LHCN-M2 (cell line): ENCODE results near the gene PEAK1. TPM values are rescaled to one million over a fixed set of nuclear protein-coding genes. Genes with fewer than 3 reads are reported as not detected.
"Not testable (repeated sequence)": the region's sequence is repeated elsewhere in the genome, so short reads cannot be mapped to it uniquely, and the experiment has no call there.

Source experiments
- DNase-seq: peaks from one replicate; pipeline ENCODE4 v3.0.0-alpha.2; 2012; ENCODE audit warnings: low read depth
- total RNA-seq: library from RNA; depleted of rRNA; stranded (reverse); fragments of >200 nt; gene quantifications from 2 replicates; pipeline ENCODE4 v1.2.3, GENCODE V29; 2014

The PEAK1 gene
- total RNA-seq, 1 experiment from 2014 or later, result 15.0 TPM

- DNase-seq, result no peak
Observed at GRCh38 chr15:77311618-77312398, 108.1 kb downstream of the PEAK1 start.

DNA sequence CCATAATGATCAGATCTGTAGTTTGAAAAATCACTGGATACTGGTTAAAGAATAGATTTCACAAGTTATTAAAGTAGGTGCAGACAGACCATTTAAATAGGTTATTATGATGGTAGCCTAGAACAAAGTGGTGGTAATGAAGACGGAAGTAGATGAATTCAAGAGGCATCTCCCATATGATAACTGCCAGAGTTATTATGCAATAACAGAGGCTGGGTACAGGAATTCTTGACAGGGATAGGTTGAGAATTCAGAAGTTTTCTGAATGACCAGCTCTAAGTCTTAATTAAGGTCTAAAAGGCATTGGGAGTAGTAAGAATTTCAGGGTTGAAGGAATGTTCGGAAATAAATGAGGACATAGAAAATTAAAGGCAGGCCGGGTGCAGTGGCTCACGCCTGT lies 108.9 kb downstream of the PEAK1 start:
- DNase-seq, result no peak

DNA sequence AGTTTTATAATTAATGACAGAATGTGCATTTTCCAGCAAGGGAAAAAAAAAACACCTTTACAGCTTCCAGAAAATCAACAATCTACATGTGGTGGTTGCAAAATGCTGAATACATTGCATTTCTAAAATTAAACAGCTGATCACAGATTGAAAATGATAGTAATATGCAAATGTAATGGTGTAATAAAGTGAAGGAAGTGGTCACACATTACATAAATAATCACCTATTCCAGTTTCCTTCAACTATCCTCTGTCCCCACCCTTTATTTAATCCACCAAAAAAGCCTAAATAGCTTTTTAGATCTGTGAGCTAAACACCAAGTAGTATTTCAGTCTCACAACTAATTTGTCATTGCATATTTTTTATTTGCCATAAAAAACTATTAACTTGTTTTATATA lies 110.5 kb downstream of the PEAK1 start:
- DNase-seq, result no peak

DNA sequence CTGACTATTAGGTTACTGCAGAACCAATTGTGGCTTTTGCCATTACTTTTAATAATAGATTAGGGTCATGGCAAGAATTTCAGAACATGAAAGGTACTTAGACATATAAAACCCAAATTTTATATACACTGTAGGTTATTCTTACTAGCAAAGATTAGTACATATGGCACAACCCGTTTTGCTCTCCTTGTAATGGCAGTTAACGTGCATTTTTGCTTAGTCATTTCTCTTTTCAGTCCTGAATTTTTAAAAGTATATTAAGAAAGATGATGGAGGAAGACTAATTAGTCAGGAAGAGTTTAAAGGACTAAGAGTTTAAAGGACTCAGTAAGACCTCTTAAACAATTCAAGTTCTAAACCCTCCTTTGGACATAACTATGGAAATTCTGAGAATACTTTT lies 114.0 kb downstream of the PEAK1 start:
- DNase-seq, result no peak

DNA sequence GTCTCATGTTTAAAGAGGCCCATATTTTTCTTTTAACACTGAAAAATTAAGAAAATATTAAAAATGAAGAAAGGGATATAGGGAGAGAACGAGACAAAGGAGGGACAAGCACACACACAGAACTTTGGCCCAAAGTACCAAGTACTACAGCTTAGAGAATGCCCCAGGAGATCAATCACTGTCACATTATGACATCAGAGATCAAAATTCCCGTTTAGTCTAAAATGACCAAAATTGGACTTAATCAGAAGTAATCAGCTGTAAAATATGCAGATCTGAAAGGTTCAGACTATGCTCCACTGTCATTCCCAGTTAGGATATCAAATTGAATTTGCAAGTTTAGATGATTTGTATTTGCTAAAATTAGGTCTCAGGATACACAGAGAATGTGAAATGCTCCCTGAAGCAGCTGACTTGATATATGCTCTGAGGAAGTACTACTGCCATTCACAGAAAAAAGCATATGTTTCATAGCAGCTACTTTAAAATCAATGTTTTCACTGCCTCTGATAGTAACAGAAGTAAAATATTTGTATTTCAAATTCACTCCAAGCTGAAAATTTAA lies 123.0 kb downstream of the PEAK1 start:
- no peak for DNase-seq

DNA sequence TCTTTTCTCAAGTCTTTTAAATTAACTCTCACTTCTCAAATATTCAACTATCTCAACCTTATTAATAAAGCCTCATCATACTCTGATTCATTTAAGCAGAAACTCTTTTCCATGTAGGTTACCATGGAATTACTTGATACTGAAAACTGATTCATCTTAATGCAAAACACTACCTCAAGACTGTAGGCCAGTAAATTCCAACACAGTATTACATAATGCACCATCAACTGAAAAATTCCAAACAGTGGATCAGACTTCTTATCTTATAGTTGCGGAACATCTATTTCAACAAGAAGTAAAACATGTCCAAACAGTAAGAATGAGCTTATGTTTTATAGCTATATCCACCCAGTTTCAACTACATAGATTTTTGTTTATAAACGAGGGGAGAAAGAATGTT lies 124.5 kb downstream of the PEAK1 start:
- DNase-seq, result no peak

DNA sequence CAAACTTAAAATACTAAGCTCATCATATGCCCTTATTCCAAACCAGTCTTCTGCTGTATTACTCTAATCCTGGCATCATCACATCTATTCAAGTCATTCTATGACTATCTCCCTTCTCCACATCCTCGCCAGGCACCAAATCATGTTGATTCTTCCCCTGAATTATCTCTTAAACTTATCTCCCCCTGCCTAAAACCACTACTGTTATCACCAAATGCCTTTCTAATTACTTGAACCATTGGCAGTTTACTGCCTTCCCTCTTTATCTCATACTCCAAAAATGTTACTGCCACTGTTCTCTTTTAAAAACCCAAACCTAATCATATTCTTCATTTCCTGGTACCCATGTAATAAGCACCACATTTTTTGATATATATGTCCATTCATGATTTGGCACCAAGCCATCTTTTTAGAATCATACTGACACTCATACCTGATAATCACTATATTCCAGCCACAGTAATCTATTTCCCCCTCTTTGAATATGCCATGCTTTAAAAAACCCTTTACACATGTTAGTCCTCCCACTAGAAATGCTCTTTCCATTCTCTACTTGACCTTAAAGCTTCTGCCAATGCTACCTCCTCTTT lies 126.8 kb downstream of the PEAK1 start:
- DNase-seq, result no peak

GRCh38 chr15:77291107-77291506 lies 128.8 kb downstream of the PEAK1 start:
- DNase-seq, result no peak

DNA sequence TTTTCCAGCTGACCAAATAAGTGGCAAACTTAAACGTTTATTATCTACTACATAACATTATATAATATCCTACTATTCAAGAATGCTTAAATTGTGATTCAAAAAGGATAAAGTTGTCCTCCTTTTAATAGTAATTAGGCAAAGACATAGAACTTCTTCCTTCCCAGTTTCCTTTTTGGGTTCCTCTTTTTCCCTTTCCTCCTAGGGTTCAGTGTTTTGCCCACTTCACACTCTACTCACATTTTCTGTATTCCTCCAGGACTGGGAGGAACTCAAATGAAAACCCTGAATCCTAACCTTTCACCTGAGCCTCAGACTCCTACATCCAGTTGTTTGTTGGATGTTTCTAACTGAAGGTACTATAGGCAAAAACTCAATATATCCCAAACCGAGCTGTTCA lies 132.5 kb downstream of the PEAK1 start:
- no peak for DNase-seq

- no peak for DNase-seq
Observed at GRCh38 chr15:77285057-77285997, 134.6 kb downstream of the PEAK1 start.

GRCh38 chr15:77282333-77282732 lies 137.6 kb downstream of the PEAK1 start:
- peak; percentile 22 for DNase-seq

DNA sequence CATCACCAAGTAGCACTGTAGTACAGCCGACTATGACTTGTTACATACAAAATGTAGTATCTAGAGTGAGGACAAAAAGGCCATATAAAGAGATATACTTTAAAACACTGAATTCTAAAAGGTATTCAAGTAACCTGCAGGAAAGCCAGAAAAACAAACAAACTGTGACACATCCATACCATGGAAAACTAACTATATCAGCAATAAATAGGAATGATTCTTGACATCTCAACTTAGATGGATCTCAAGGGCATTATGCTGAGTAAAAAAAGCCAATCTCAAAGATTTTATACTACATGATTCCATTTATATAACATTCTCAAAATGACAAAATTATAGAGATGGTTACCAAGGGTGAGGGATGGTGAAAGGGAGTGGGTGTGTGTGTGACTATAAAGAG lies 143.0 kb downstream of the PEAK1 start:
- DNase-seq, result no peak

DNA sequence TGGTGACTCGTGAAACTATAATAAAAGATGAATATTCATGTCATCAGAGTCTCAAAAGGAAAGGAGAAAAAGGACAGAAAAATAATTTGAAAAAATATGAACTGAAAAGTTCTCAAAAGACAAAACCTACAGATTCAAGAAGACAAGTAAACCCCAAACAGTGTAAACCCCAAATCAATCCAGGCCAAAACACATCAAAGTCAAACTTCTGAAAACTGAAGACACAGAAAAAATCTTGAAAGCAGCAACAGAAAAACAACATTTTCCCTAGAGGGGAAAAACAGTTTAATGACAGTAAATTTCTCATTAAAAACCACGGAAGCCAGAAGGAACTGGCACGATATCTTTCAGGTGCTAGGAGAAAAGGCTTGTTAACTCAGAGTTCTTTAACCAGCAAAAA lies 143.8 kb downstream of the PEAK1 start:
- DNase-seq, result no peak

DNA sequence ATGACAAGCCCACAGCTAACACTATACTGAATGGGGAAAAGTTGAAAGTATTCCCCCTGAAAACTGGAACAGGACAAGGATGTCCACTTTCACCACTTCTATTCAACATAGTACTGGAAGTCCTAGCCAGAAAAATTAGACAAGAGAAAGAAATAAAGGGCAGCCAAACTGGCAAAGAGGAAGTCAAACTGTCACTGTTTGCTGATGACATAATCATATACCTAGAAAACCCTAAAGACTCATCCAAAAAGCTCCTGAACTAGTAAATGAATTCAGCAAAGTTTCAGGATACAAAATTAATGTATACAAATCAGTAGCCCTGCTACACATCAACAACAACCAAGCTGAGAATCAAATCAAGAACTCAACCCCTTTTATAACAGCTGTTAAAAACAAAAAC lies 146.8 kb downstream of the PEAK1 start:
- not testable (repeated sequence) for DNase-seq

DNA sequence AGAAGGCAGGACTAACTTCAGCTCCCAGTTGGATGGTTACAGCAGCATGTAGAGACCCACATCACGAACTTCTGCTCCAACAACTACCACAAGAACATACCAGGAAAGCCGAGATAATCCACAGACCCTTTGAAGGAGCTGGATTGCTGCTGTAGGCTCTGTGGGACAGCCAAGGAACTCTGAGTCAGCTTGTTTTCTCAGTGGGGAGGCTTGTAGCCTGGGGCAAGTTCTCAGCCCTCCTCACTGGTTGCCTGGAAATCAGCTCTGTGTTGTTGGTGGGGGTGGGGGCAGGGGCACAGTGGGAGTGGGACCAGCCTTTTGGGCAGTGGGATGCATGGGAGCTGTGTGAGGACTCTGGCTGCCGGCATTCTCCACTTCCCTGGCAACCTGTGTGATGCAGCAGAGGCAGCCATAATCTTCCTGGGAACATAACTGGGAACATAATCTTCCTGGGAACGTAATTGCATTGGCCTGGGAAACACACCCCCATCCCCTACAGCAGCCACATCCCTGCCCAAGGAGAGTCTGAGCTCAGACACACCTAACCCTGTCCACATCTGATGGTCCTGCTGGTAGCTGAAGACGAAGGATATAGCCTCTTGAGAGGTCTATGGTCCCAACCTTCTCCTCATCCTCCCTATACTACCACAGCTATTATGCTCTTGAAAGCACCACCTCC lies 153.1 kb downstream of the PEAK1 start:
- DNase-seq, result no peak

DNA sequence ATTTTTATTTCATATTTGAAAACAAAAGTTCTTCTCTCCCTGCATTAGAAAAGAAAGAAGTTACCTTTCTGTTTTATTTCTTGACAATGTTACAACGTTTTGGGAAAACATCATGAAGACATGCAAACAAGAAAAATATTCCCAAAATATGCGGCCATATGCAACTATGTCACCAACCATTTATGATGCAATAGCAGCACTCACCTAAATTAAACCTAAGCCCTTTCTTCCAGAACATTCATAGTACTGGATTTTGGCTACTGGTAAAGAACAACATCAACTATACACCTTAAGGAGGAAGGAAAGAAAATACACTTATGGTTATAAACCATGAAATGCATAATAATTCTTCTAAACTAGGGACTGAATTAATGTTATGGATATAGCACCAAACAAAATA lies 164.5 kb downstream of the PEAK1 start:
- DNase-seq, result no peak

DNA sequence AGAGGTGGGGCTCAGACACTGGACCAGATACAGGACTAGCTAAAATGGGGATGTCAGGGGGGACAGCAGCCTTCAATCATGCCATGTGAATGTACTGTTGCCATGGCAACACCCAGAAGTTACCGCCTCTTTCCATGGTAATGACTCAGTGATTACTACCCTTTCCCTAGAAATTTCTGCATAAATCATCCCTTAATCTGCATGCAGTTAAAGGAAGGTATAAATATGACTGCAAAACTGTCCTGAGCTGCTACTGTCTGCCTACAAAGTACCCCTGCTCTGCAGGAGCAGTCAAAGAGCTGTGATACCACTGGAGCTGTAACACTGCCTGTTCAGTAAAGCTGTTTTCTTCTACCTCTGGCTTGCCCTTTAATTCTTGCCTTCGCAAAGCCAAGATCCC lies 168.2 kb downstream of the PEAK1 start:
- peak; percentile 36 for DNase-seq

DNA sequence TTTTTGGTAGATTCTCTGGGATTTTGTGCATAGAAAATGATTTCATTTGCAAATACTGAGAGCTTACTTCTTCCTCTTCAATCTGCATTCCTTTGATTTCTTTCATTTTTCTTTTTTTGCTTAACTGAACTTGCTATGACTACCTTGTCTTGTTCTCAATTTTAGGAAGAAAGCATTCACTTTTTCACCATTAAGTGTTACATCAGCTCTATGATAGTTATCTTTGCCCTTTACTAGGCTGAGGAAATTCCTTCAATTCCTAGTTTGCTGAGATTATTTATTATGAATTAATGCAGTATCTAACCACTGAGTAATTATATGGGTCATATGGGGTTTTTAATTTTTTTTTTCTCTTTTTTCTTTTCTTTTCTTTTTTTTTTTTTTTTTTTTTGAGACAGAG lies 172.8 kb downstream of the PEAK1 start:
- DNase-seq, result no peak

DNA sequence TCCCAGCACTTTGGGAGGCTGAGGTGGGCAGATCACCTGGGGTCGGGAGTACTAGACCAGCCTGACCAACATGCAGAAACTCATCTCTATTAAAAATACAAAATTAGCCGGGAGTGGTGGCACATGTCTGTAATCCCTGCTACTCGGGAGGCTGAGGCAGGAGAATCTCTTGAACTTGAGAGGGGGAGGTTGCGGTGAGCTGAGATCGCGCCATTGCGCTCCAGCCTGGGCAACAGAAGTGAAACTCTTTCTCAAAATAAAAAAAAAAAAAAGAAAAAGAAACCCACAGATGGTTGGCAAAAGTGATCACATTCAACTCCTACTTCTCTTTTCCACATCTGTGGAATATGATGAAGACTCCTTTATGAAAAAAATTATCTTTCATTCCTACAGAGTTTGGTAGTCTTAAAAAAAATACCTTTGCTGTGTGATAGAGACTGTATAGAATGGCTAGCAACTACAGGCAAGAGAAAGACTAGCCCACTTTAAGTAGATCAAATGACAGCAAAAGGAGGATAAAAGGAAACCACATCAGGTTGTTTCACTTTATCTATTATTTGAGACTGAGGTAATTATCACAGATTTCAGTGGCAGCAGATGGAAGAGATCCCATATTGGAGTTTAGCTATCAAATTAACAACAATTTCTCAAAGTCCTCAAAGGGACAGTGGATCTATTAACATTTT lies 176.0 kb downstream of the PEAK1 start:
- no peak for DNase-seq

- peak; percentile 11 for DNase-seq
Observed at GRCh38 chr15:77243135-77243534, 176.8 kb downstream of the PEAK1 start.
